Stomach (tissue), 4 donors: ENCODE data around the gene CRAMP1.

Source experiments
- EP300 ChIP-seq: sonication (generic); formaldehyde crosslinking; IDR thresholded peaks from one replicate; pipeline ENCODE4 v1.6.1; 2017; ENCODE audit warnings: antibody characterized with exemption
- POLR2A ChIP-seq, 4 donors: fragments of 450-650 bp; IDR thresholded peaks; one replicate each; pipeline ENCODE4 v1.6.1; 2016; ENCODE audit warnings: antibody characterized with exemption in 4 of 4, control low read depth in 2 of 4, mild to moderate bottlenecking in 1 of 4, moderate library complexity in 1 of 4
- POLR2AphosphoS5 ChIP-seq, 3 donors: sonication (generic); formaldehyde crosslinking; IDR thresholded peaks; one replicate each; pipeline ENCODE4 v1.6.1; 2016; ENCODE audit warnings: antibody characterized with exemption in 3 of 3
- TF ChIP-seq, protein P1 (sequence below), 7 experiments: fragments of 450-650 bp in 4 of 7; fragments of 200-600 bp in 3 of 7; sonication (generic) in 3 of 7; IDR thresholded peaks; one replicate each; pipeline ENCODE4 v1.5.1; 2016 to 2019; ENCODE audit warnings: antibody characterized with exemption in 7 of 7, control low read depth in 2 of 7, mild to moderate bottlenecking in 1 of 7

DNA sequence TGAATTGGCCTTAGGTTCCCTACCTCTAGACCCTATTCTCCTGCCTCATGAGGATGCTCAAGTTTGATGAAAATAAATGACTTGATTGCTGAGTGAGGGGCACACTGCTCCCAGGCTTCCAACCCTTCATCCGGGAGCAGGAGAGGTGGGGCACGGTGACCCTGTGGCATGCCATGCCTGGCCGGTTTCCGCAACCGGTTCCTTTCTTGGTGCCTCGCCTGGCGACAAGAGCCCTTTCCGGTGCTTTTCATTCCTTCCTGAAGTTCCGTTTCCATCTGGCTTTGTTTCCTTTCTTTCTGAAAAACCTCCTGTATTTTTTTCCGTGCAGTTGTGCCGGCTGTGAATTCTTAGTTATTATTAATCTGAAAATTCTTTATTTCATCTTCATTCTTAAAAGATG, 27.7 kb downstream of the CRAMP1 start:
- TF ChIP-seq, protein P1, sequence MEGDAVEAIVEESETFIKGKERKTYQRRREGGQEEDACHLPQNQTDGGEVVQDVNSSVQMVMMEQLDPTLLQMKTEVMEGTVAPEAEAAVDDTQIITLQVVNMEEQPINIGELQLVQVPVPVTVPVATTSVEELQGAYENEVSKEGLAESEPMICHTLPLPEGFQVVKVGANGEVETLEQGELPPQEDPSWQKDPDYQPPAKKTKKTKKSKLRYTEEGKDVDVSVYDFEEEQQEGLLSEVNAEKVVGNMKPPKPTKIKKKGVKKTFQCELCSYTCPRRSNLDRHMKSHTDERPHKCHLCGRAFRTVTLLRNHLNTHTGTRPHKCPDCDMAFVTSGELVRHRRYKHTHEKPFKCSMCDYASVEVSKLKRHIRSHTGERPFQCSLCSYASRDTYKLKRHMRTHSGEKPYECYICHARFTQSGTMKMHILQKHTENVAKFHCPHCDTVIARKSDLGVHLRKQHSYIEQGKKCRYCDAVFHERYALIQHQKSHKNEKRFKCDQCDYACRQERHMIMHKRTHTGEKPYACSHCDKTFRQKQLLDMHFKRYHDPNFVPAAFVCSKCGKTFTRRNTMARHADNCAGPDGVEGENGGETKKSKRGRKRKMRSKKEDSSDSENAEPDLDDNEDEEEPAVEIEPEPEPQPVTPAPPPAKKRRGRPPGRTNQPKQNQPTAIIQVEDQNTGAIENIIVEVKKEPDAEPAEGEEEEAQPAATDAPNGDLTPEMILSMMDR (IDR thresholded peaks at IDR 0.05) = no peak
- TF ChIP-seq EP300 = no peak
- no peak for TF ChIP-seq POLR2A (IDR thresholded peaks at IDR 0.05)
- TF ChIP-seq POLR2AphosphoS5 (IDR thresholded peaks at IDR 0.05) = no peak
